HG02840 (cell line): ENCODE results near the gene ZP4.

Experiments used
- ATAC-seq: cut with Tn5 transposase; IDR thresholded peaks from one replicate; pipeline ENCODE4 v1.9.1; 2021; ENCODE audit warnings: mild to moderate bottlenecking, moderate library complexity, moderate number of reproducible peaks; ENCODE audit not compliant: unreplicated experiment, low FRiP score

The ZP4 gene

GRCh38 chr1:237890822-237891221, at the start of gene ZP4:
Gene ZP4, minus strand, starts transcription at chr1:237890922. Its CDS starts 287 bp downstream, at chr1:237890635.
- no peak for ATAC-seq

- ATAC-seq: no peak
Observed at GRCh38 chr1:237938553-237938952, 47.8 kb upstream of the ZP4 start.

GRCh38 chr1:237938068-237938467, 47.3 kb upstream of the ZP4 start:
- no peak for ATAC-seq

GRCh38 chr1:237932816-237933215, 42.1 kb upstream of the ZP4 start:
- ATAC-seq: no peak

- no peak for ATAC-seq
Observed at GRCh38 chr1:237931581-237931980, 40.9 kb upstream of the ZP4 start.

GRCh38 chr1:237927198-237927597, 36.5 kb upstream of the ZP4 start:
- no peak for ATAC-seq

GRCh38 chr1:237921306-237921705, 30.6 kb upstream of the ZP4 start:
- no peak for ATAC-seq

GRCh38 chr1:237913345-237913744, 22.6 kb upstream of the ZP4 start:
- no peak for ATAC-seq

GRCh38 chr1:237911911-237912310, 21.2 kb upstream of the ZP4 start:
- no peak for ATAC-seq

GRCh38 chr1:237910834-237911233, 20.1 kb upstream of the ZP4 start:
- ATAC-seq: no peak

- ATAC-seq: no peak
Observed at GRCh38 chr1:237903961-237904360, 13.2 kb upstream of the ZP4 start.

- no peak for ATAC-seq
Observed at GRCh38 chr1:237902960-237903743, 12.4 kb upstream of the ZP4 start.

GRCh38 chr1:237901299-237901934, 10.7 kb upstream of the ZP4 start:
- no peak for ATAC-seq

GRCh38 chr1:237895630-237896029, 4.9 kb upstream of the ZP4 start:
- no peak for ATAC-seq

GRCh38 chr1:237894131-237894530, 3.4 kb upstream of the ZP4 start:
- no peak for ATAC-seq

GRCh38 chr1:237891979-237892378, 1.3 kb upstream of the ZP4 start:
- no peak for ATAC-seq

- no peak for ATAC-seq
Observed at GRCh38 chr1:237891266-237891665, 544 bp upstream of the ZP4 start.

GRCh38 chr1:237890416-237890815, 306 bp downstream of the ZP4 start:
- ATAC-seq: no peak

- no peak for ATAC-seq
Observed at GRCh38 chr1:237888143-237888542, 2.6 kb downstream of the ZP4 start.

GRCh38 chr1:237887542-237887941, 3.2 kb downstream of the ZP4 start:
- ATAC-seq: no peak

GRCh38 chr1:237884237-237884636, 6.5 kb downstream of the ZP4 start:
- no peak for ATAC-seq

GRCh38 chr1:237879195-237879594, 11.5 kb downstream of the ZP4 start:
- no peak for ATAC-seq
